Measurements from ENCODE around the gene DUSP19. TPM values are rescaled to one million over a fixed set of nuclear protein-coding genes. Genes with fewer than 3 reads are reported as not detected.

Gene DUSP19
- total and polyA plus RNA-seq, 2 of the 13 experiments (the other 11 are each of a cell fraction or from before 2014, with no cell fraction given), result 1.3 to 1.9 TPM

- TF ChIP-seq ZFP36L2 (CRISPR knock-in tag; IDR thresholded peaks at IDR 0.05), result no peak
- TF ChIP-seq ZNF678 (CRISPR knock-in tag; IDR thresholded peaks at IDR 0.05), result no peak
- no peak for TF ChIP-seq DNMT3B (CRISPR knock-in tag; conservative IDR thresholded peaks at IDR 0.05)
- peak; percentile 57 for TF ChIP-seq SPEN (CRISPR knock-in tag; IDR thresholded peaks at IDR 0.05; ENCODE audit: low read depth)
- TF ChIP-seq NFE2L2 (IDR thresholded peaks at IDR 0.05; ENCODE audit: low read length), result no peak
- TF ChIP-seq HNF1B (CRISPR knock-in tag; IDR thresholded peaks at IDR 0.05), result no peak
- no peak for TF ChIP-seq ARNT (IDR thresholded peaks at IDR 0.05)
- no peak for TF ChIP-seq EHMT2 (IDR thresholded peaks at IDR 0.05; ENCODE audit: borderline replicate concordance, low read depth, low read length)
- no peak for TF ChIP-seq NR2F6 (IDR thresholded peaks at IDR 0.05)
- no peak for TF ChIP-seq NR2F6 (CRISPR knock-in tag; IDR thresholded peaks at IDR 0.05)
- no peak for TF ChIP-seq DPF2 (CRISPR knock-in tag; IDR thresholded peaks at IDR 0.05; ENCODE audit: borderline replicate concordance, low read depth)
- no peak for TF ChIP-seq HMGXB3 (CRISPR knock-in tag; IDR thresholded peaks at IDR 0.05; ENCODE audit: borderline replicate concordance)
- no peak for TF ChIP-seq E2F5 (CRISPR knock-in tag; conservative IDR thresholded peaks at IDR 0.05)
- peak; percentile 5; the same call in 1 of the 2 replicates for TF ChIP-seq FOXO1 (CRISPR knock-in tag; IDR thresholded peaks at IDR 0.05)
- TF ChIP-seq ZC3H13 (CRISPR knock-in tag; IDR thresholded peaks at IDR 0.05), result no peak; the same call in 1 of the 2 replicates
- TF ChIP-seq ZNF777 (CRISPR knock-in tag; IDR thresholded peaks at IDR 0.05), result peak; percentile 51
- no peak for TF ChIP-seq PREB (CRISPR knock-in tag; IDR thresholded peaks at IDR 0.05)
- peak in 1 of 2 experiments; percentile 64; a peak in 2 of 4 replicates for TF ChIP-seq POLR2A (IDR thresholded peaks at IDR 0.05; ENCODE audit: insufficient read depth in 1 of 2, low read depth in 2 of 2, low read length in 2 of 2)
- no peak for TF ChIP-seq ZNF44 (CRISPR knock-in tag; IDR thresholded peaks at IDR 0.05)
- TF ChIP-seq GPBP1L1 (CRISPR knock-in tag; IDR thresholded peaks at IDR 0.05), result no peak
- no peak for TF ChIP-seq CERS6 (CRISPR knock-in tag; IDR thresholded peaks at IDR 0.05)
These were observed 40.8 kb upstream of the DUSP19 start (continued) for GRCh38 chr2:183037553-183038340.
